Esophagus squamous epithelium (tissue), 5 donors: ENCODE data around the gene FXYD5. TPM values are rescaled to one million over a fixed set of nuclear protein-coding genes. Genes with fewer than 3 reads are reported as not detected.

Experiments
- DNase-seq: peaks from one replicate; lab custom pipeline; 2025; lab: John Stamatoyannopoulos, UW
- H3K27ac ChIP-seq, 4 donors: fragments of 200-600 bp; sonication (generic); one replicate each; pipeline ENCODE4 v1.5.1; 2016 to 2019; ENCODE audit warnings: mild to moderate bottlenecking in 1 of 4
- H3K27me3 ChIP-seq, 4 donors: fragments of 200-600 bp; sonication (generic); 1 replicate in 3 of 4; 2 replicates in 1 of 4; pipeline versions ENCODE4 v1.5.1 to v1.6.0; 2017 to 2021; ENCODE audit warnings: antibody characterized with exemption in 1 of 4
- H3K36me3 ChIP-seq, 3 donors: fragments of 200-600 bp; sonication (generic); one replicate each; pipeline ENCODE4 v1.5.1; 2016 to 2019
- H3K4me1 ChIP-seq, 3 donors: fragments of 200-600 bp; sonication (generic); one replicate each; pipeline ENCODE4 v1.5.1; 2017 to 2019
- H3K4me3 ChIP-seq, 4 donors: fragments of 200-600 bp; sonication (generic); 1 replicate in 3 of 4; 2 replicates in 1 of 4; pipeline ENCODE4 v1.5.1; 2016 to 2019; ENCODE audit warnings: mild to moderate bottlenecking in 2 of 4, moderate library complexity in 1 of 4
- H3K9me3 ChIP-seq, 3 donors: fragments of 200-600 bp; sonication (generic); one replicate each; pipeline ENCODE4 v1.5.1; 2016 to 2019
- POLR2A ChIP-seq, 4 donors: fragments of 450-650 bp; IDR thresholded peaks; one replicate each; pipeline ENCODE4 v1.6.1; 2017; ENCODE audit warnings: antibody characterized with exemption in 4 of 4, mild to moderate bottlenecking in 4 of 4, moderate library complexity in 3 of 4
- WGBS, 2 donors: methylation state at CpG; one replicate each; pipeline ENCODE4 v1.1.5; 2018; 5-methylcytosine and 5-hydroxymethylcytosine counted together
- intact Hi-C: fragments of 100-400 bp; cut with DNase I; formaldehyde crosslinking; loops from one replicate; pipeline ENCODE4 v1.15.0; 2022
- total RNA-seq, 4 donors: library from RNA; depleted of rRNA; stranded (reverse); fragments of >200 nt; gene quantifications; one replicate each; pipeline ENCODE4 v1.1.0, GENCODE V29; 2016
- TF ChIP-seq, protein P1 (sequence below), 6 experiments: fragments of 450-650 bp in 4 of 6; fragments of 200-600 bp in 2 of 6; sonication (generic) in 2 of 6; IDR thresholded peaks; one replicate each; pipeline ENCODE4 v1.5.1; 2016 to 2019; ENCODE audit warnings: antibody characterized with exemption in 6 of 6, mild to moderate bottlenecking in 4 of 6, moderate library complexity in 4 of 6
- donor health status: DM: yes; HTN: yes; CAD: no.

Gene FXYD5
- total RNA-seq, 4 donors from 2014 or later, result 39.3 to 146 (median 45.7) TPM

DNA sequence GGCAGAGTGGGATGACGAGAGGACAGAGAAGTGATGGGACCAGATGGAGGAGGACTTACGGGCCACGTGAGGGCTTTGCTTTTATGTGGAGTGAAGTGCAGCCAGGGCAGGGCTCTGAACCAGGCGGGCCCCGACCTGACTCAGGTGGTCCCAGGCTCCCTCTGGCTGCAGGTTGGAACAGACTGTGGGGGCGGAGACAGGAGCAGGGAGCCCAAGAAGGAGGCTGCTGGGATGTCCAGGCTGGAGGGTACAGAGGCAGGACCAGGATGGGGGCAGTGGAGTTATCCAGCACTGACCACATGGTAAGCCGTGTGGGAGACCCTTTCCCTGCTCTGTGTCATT lies 2.1 kb downstream of the FXYD5 start:
- Histone ChIP-seq H3K4me3 (no peak overlapping the region), H3K27ac (no peak overlapping the region), H3K9me3 (no peaks in the 10 kb centered on the region), H3K4me1 (peaks cover 17 to 37% (median 26%) of the 10 kb centered on the region in 3 donors), H3K27me3 (peaks cover 0 to 27% (median 3%) of the 10 kb centered on the region in 4 donors), H3K36me3 (peaks cover 0 to 49% (median 7%) of the 10 kb centered on the region in 3 donors)
- intact Hi-C loops, result no loop called here
- 87% methylated on average over 6 to 7 of the region's 7 CpGs for WGBS, 2 donors
- TF ChIP-seq, protein P1, sequence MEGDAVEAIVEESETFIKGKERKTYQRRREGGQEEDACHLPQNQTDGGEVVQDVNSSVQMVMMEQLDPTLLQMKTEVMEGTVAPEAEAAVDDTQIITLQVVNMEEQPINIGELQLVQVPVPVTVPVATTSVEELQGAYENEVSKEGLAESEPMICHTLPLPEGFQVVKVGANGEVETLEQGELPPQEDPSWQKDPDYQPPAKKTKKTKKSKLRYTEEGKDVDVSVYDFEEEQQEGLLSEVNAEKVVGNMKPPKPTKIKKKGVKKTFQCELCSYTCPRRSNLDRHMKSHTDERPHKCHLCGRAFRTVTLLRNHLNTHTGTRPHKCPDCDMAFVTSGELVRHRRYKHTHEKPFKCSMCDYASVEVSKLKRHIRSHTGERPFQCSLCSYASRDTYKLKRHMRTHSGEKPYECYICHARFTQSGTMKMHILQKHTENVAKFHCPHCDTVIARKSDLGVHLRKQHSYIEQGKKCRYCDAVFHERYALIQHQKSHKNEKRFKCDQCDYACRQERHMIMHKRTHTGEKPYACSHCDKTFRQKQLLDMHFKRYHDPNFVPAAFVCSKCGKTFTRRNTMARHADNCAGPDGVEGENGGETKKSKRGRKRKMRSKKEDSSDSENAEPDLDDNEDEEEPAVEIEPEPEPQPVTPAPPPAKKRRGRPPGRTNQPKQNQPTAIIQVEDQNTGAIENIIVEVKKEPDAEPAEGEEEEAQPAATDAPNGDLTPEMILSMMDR (IDR thresholded peaks at IDR 0.05), result no peak
- no peak for TF ChIP-seq POLR2A (IDR thresholded peaks at IDR 0.05)
- DNase-seq, result no peak

DNA sequence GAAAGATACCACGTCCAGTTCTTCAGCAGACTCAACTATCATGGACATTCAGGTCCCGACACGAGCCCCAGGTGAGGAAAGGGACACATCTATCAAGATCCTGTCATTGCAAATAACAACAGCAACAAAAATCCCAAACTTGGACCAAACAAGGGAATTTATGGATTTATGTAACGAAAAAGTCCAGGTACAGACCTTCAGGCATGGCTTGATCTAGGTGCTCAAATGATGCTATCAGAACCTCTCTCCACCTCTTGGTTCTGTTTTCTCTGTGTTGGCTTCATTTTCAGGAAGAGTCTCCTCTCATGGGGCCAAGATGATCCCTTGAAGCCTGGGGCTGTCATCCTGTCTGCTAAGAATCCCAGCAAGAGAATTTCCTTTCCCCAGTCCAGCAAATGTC lies 2.9 kb downstream of the FXYD5 start:
- no peak for DNase-seq
- no peak for TF ChIP-seq POLR2A (IDR thresholded peaks at IDR 0.05)
- TF ChIP-seq, protein P1 (IDR thresholded peaks at IDR 0.05), result no peak
- WGBS, 2 donors, result 97% methylated on average over 4 of the region's 4 CpGs
- Histone ChIP-seq H3K27ac (no peak overlapping the region), H3K27me3 (peaks cover 0 to 24% (median 3%) of the 10 kb centered on the region in 4 donors), H3K4me1 (peaks cover 17 to 37% (median 26%) of the 10 kb centered on the region in 3 donors), H3K36me3 (peaks cover 0 to 57% (median 7%) of the 10 kb centered on the region in 3 donors), H3K9me3 (peaks cover 0 to 4% (median 0%) of the 10 kb centered on the region in 3 donors), H3K4me3 (no peak overlapping the region)
- intact Hi-C loops, result no loop called here

DNA sequence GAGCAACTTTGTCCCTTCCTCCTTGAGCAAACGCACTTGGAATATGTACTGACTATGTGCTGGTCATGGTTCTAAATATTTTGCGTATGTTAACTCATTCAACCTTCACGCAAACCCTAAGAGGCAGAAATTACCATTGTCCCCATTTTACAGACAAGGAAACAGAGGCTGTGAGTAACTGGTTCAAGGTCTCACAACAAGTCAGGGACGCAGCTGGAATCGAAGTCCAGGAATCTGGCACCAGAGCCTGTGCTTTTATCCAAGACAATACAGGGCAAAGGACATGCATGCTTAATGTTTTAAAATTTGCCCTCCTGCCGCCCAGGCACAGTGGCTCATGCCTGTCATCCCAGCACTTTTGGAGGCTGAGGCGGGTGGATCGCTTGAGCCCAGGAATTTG lies 5.1 kb downstream of the FXYD5 start:
- Histone ChIP-seq H3K4me3 (no peak overlapping the region), H3K27ac (no peak overlapping the region), H3K9me3 (peaks cover 0 to 17% (median 9%) of the 10 kb centered on the region in 3 donors), H3K4me1 (peaks cover 7 to 29% (median 14%) of the 10 kb centered on the region in 3 donors), H3K27me3 (peaks cover 0 to 7% (median 0%) of the 10 kb centered on the region in 4 donors), H3K36me3 (peaks cover 0 to 78% (median 13%) of the 10 kb centered on the region in 3 donors)
- no peak for TF ChIP-seq POLR2A (IDR thresholded peaks at IDR 0.05)
- TF ChIP-seq, protein P1 (IDR thresholded peaks at IDR 0.05), result no peak
- 95 to 96% methylated on average over 7 to 8 of the region's 8 CpGs for WGBS, 2 donors
- intact Hi-C loops, result no loop called here
- no peak for DNase-seq

DNA sequence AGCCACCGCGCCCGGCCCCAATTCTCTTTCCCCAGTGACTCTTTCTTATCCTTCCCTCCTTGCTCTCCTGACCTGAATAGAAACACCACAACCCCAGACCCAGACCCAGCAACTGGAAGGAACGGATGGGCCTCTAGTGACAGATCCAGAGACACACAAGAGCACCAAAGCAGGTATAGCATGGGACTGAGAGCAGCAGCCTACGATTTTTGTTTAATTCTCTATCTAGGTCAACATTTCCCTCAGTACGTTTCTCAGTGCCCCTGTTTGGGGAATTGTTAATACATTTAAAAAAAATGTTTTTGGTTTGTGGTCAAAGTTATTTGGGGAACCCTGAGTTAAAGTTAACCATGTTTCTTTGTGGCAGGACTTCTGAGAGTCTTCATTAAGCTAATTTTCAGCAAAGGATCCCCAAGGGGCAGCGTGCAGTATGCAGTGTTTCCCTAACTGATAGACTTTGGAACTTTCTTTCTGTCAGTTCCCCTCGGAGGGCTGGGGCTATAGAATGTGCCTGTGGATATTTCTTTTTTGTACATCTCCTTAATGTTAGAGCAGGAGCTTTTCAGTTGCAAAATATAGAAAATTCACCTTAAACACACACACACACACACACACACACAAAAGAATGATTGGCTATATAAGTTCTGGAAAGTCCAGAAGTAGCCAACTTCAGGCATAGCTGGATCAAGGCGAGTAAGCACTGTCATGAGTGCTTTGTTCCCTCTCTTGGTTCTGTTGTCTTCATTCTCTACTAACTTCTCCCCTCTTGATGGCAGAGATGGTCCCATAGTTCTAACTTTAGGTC lies 6.3 kb downstream of the FXYD5 start:
- Histone ChIP-seq H3K36me3 (peaks cover 0 to 90% (median 13%) of the 10 kb centered on the region in 3 donors), H3K27ac (no peak overlapping the region), H3K4me3 (no peak overlapping the region), H3K9me3 (peaks cover 0 to 29% (median 13%) of the 10 kb centered on the region in 3 donors), H3K4me1 (peaks cover 3 to 16% (median 3%) of the 10 kb centered on the region in 3 donors), H3K27me3 (peaks cover 0 to under 1% (median 0%) of the 10 kb centered on the region in 4 donors)
- no peak for DNase-seq
- WGBS, 2 donors, result 85 to 92% methylated on average over 6 to 9 of the region's 9 CpGs
- TF ChIP-seq, protein P1 (IDR thresholded peaks at IDR 0.05), result no peak
- no peak for TF ChIP-seq POLR2A (IDR thresholded peaks at IDR 0.05)
- intact Hi-C loops, result no loop called here

DNA sequence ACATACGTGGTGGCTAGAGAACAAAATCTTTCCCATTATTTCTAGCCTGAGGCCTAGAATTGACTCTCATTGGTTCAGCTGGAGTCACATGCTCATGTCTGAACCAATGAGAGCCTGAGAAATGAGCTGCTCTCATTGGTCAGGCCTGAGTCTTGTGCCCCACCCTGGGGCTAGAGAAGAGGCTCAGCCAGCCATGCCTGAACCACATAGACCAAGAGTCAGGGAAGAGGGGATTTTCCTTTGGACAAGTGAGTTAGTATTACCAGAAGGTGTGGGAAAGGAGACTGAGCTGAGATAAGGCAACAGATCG lies 6.9 kb downstream of the FXYD5 start:
- H3K9me3 ChIP-seq, result peaks cover 4 to 35% (median 19%) of the 10 kb centered on the region in 3 donors
- peaks cover 0 to 96% (median 18%) of the 10 kb centered on the region in 3 donors for H3K36me3 ChIP-seq
- no peak overlapping the region for H3K27ac ChIP-seq
- 89 to 90% methylated on average over 2 of the region's 2 CpGs for WGBS, 2 donors
- no peak for TF ChIP-seq POLR2A (IDR thresholded peaks at IDR 0.05)
- TF ChIP-seq, protein P1 (IDR thresholded peaks at IDR 0.05), result no peak
- no peak for DNase-seq
- H3K4me1 ChIP-seq, result peaks cover 0 to 11% (median 0%) of the 10 kb centered on the region in 3 donors
- intact Hi-C loops, result no loop called here
- no peak overlapping the region for H3K4me3 ChIP-seq
- H3K27me3 ChIP-seq, result no peaks in the 10 kb centered on the region
